COR-L47 (cell line): ENCODE data around the gene FTMT.
"Not testable (repeated sequence)": the region's sequence is repeated elsewhere in the genome, so short reads cannot be mapped to it uniquely, and the experiment has no call there.

ENCODE experiments used
- DNase-seq: peaks from one replicate; lab custom pipeline; 2025; lab: John Stamatoyannopoulos, UW

Gene FTMT

DNA sequence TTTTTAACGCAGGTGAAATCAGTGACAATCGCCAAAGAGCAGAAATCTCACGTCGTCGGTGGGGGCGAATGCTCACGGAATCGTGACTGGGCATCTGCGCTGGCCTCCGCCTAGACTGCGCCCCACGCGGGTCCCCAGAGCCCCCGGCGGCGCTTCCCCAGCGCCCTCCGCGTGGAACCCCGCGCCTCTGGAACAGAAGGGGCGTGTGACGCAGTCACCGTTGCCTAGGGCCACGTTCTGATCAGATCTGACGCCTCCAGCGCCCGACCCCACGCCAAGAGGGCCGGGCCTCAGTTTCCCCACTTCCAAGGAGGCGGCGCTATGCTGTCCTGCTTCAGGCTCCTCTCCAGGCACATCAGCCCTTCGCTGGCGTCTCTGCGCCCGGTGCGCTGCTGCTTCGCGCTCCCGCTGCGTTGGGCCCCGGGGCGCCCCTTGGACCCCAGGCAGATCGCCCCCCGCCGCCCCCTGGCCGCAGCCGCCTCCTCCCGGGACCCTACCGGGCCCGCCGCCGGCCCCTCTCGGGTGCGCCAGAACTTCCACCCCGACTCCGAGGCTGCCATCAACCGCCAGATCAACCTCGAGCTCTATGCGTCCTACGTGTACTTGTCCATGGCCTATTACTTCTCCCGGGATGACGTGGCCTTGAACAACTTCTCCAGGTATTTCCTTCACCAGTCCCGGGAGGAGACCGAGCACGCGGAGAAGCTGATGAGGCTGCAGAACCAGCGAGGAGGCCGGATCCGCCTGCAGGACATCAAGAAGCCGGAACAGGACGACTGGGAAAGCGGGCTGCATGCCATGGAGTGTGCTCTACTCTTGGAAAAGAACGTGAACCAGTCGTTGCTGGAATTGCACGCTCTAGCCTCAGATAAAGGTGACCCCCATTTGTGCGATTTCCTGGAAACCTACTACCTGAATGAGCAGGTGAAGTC is at the start of gene FTMT:
Gene FTMT, plus strand, starts transcription at position 240 of the 932 bp plus-strand sequence. Its CDS starts 82 bp downstream, at position 322.
- DNase-seq: no peak

DNA sequence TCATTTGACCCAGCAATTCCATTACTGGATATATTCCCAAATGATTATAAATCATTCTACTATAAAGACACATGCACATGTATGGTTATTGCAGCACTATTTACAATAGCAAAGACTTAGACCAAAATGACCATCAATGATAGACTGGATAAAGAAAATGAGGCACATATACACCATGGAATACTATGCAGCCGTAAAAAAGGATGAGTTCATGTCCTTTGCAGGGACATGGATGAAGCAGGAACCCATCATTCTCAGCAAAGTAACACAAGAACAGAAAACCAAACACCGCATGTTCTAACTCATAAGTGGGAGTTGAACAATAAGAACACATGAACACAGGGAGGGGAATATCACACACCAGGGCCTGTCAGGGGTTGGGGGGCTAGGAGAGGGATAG is 46.4 kb upstream of the FTMT start:
- not testable (repeated sequence) for DNase-seq

DNA sequence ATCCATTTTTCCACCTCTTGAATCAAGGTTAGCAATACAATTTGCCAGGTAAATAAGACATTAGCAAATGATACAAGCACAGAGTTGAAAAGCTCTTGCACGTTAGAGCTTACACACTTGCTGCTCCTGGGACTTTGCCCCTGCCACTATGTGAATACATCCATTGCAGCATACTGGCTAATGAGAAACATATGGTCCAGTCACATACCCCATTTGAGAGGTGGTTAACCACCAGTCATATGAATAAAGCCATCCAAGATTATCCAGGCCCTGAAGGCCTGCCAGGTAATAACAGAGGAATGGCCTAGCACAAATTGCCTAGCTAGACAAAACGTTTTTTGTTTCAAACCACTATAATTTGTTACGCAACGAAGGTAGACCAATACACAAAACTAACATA is 45.8 kb upstream of the FTMT start:
- no peak for DNase-seq

- no peak for DNase-seq
Observed at GRCh38 chr5:121816164-121816563, 35.5 kb upstream of the FTMT start.

GRCh38 chr5:121819682-121820261 is 31.9 kb upstream of the FTMT start:
- no peak for DNase-seq

DNA sequence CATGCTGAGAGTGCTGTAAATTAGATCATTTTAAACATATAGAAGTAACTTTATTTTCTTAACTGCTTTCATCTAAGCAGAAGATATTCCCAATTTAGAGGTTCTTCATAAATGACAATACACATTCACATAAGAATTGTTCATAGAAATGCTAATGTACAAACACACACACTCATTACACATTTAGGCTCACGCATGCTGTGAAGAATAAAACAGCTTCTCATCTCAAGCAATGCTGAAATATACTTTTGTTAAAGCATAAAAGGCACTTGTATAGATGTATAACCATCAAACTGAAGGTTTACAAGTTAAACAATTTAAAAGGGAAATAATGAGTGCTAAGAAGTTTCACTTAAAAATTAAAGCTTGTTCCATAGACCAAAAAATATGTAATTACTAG is 18.1 kb upstream of the FTMT start:
- DNase-seq: no peak

DNA sequence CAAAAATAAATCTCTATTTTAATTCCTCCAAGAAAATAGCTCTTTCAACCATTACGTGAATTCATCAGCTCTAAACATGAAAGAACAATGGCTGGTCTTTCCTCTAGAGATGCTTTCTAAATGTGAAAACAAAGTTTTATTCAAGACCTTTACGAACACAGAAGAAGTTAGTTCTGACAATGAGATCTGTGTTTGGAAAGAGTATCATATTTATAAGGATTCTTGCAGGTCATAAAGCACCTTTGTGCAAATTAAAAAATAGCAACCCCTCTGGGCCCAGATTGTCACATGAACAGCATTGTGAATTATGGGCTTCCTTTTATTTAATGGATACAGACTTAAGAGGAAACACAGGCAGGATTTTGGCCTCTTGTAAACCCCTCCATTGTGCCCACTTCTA is 17.7 kb upstream of the FTMT start:
- no peak for DNase-seq

DNA sequence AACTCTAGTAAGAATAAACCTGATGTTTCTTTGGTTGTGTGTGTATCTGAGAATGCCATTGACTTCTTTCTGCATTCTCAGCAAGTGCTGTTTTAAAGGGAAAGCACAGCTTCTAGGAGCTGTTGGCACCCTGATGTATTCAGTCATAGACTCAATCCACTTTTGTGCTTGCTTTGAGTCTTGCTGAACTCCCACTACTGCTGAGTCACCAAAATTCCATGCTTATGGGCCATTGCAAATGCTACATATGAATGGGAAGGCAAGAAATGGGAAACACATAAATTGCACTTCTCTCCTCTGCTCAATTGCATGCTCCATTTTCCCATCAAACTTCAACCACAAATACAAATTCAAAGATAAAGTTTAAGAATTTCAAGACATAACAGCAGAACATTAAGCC is 9.8 kb upstream of the FTMT start:
- no peak for DNase-seq

GRCh38 chr5:121850272-121850671 is 1.4 kb upstream of the FTMT start:
- no peak for DNase-seq

GRCh38 chr5:121853850-121854249 is 2.2 kb downstream of the FTMT start:
- peak; percentile 2 for DNase-seq

DNA sequence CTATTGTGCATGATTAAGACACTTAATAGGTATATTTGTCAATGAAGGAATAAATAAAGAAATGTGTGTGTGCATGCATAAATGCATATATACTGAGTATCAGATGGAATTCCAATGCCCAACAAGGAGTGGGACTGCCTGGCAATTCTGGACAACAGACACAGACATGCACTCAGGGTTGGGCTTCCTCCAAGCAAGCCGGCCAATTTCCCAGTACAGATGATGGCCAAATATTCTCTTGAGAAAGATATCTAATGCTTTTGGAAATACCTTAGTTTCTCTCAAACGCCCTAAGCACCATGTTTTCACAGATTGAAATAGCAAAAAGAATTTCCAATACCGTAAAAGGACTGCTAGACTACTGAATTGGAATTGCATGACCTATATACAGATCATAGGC is 11.1 kb downstream of the FTMT start:
- DNase-seq: no peak

GRCh38 chr5:121863753-121864285 is 12.1 kb downstream of the FTMT start:
- no peak for DNase-seq

DNA sequence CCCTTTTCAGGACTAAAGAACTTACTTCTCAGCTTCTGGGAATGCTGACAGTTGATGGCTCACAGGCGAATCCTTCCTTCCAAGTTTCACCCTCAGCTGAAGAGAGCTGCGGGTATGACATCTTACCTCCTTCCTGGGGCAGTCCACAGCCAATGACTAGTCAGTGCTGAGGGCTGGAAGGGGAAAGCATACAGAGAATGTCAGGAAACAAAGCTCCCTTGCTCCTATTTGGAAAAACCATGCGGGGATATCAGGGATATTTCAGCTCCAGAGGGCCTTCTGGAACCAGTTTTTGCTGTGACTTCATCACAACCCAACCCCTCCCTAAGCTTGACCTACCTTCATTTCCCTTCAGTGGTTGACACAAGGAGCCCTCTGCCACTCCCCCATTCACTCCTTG is 15.7 kb downstream of the FTMT start:
- no peak for DNase-seq

DNA sequence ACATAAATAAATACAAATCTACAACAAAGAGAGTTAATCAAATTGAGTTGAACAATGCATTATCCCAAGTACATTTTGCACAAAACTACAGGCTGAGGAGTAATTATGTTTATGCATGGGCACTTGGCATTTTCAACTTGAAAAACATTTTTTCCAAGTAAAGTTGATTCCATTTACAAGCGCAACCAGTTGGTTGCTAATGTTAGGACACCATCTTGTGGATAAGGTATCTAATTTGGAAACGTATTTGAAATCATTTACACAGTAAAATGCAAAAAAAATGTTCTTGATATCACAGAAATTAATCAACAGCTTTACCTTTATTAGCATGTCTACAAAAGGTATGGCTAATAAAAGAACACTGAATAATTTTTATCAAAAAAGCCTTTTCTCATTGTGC is 18.8 kb downstream of the FTMT start:
- no peak for DNase-seq

DNA sequence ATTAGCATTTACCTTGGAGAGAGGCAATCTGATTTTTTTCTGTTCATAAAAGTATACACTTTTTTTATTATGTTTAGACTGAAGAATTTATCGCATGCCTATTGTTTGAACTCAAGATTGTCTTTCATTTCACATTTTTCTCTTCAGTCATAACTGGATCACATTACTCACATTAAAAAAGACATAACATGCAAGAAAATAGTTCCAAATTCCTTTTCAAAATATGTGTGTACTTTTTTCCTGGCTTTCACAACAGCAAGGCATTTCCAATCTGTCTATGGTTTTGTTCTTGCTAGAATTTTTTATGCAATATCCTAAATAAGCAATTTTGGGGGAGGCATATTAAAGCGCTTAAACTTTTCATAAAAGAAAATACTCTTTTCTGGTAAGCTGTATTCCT is 21.2 kb downstream of the FTMT start:
- DNase-seq: no peak

GRCh38 chr5:121873409-121873808 is 21.7 kb downstream of the FTMT start:
- no peak for DNase-seq

DNA sequence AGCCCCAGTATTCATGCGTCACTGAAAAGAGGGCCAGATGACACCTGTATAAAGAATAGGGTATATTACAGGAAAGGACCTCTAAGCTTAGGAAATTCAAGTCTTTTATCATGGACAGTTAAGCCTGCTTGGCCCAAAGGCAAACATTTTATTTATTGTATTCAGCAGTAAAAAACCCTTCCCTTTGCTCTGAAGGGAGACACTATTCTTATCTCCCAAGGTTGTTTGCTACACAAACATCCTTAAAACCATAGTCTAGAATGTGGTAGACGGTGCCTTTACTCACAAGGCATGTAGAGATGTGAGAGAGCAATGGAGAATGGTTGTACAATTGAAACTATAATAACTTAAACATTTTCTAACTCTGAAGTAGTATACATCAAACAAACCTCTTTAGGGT is 33.9 kb downstream of the FTMT start:
- DNase-seq: no peak

- DNase-seq: no peak
Observed at GRCh38 chr5:121887727-121888126, 36.0 kb downstream of the FTMT start.

DNA sequence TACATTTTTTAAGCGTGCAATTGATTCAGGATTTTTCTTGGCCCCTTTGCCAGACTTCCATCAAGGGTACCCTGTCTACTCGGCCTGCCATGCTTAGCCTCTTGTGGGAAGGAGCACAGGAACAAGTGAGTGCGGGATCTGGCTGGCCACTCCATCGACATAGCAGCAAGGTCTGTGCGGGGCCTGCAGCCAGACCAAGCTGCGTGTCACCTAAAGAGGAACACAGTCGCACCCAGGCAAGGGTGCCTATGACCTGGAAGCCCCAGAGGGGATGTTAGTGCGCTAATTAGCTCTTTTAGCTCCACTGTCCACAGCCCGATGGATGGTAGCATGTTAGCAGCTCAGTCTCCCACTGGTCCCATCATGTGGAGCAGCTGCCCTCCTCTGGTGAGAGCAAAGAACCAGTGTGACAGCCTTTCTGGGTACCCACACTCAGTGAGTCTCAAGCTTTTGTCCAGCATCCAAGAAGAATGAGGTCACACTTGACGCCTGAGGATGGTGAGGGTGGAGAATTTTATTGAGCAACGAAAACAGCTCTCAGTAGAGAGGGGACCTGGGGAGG is 38.7 kb downstream of the FTMT start:
- no peak for DNase-seq

DNA sequence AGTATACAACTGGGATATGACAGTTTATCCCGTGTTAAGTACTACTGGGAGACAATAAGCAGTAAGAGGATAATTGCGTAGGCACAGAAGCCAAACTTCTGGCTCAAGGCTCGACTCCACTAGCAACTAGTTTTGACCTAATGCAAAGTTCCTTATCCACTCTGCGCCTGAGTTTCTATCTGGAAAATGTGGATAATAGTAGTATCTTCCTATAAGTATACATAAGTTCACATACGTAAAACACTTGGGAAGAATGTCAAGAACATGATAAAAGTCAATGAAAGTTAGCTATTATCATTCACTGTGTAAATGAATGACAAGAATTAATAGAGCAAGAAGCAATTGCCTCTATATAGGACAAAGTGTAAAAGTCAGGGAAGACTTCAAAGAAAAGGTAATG is 45.7 kb downstream of the FTMT start:
- DNase-seq: no peak

DNA sequence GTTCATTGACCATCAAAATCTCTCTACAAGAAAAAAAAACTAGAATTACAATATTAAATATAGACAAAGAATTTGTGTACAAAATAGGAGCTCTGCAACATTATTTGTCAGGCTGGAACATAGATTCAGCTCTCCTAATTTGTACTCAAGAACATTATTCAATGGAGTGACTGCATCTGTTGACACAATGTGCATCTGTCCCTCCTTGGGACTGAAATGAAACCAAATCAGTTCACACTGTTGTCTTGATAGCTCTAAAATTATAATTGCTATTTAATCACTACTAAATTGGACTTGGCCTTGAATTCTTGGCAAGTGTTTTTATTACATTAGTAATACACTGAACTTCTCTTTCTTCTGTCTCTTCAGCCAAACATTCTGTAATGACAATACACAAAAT is 47.7 kb downstream of the FTMT start:
- DNase-seq: peak; percentile 53
